Uterus (tissue), 4 donors: ENCODE results near the gene CBLIF. TPM values are rescaled to one million over a fixed set of nuclear protein-coding genes. Genes with fewer than 3 reads are reported as not detected.

ENCODE experiments used
- DNase-seq, 2 donors: peaks; one replicate each; pipeline ENCODE4 v3.0.0-alpha.2; 2019 to 2020
- H3K27ac ChIP-seq, 2 donors: fragments of 200-600 bp; sonication (generic); 1 replicate in 1 of 2; 2 replicates in 1 of 2; pipeline ENCODE4 v1.5.1; 2016 to 2018
- H3K27me3 ChIP-seq, 2 donors: fragments of 200-600 bp; sonication (generic); one replicate each; pipeline ENCODE4 v1.5.1; 2018 to 2019; ENCODE audit warnings: control low read depth in 1 of 2
- H3K36me3 ChIP-seq, 2 donors: fragments of 200-600 bp; sonication (generic); one replicate each; pipeline ENCODE4 v1.5.1; 2019; ENCODE audit warnings: control low read depth in 1 of 2
- H3K4me1 ChIP-seq, 2 donors: fragments of 200-600 bp; sonication (generic); one replicate each; pipeline ENCODE4 v1.5.1; 2018 to 2019; ENCODE audit warnings: control low read depth in 1 of 2
- H3K4me3 ChIP-seq, 2 donors: fragments of 200-600 bp; sonication (generic); 1 replicate in 1 of 2; 2 replicates in 1 of 2; pipeline ENCODE4 v1.5.1; 2018 to 2019; ENCODE audit warnings: mild to moderate bottlenecking in 1 of 2
- H3K9me3 ChIP-seq, 2 donors: fragments of 200-600 bp; sonication (generic); one replicate each; pipeline ENCODE4 v1.5.1; 2019; ENCODE audit warnings: control low read depth in 1 of 2
- POLR2A ChIP-seq, 2 donors: fragments of 450-650 bp; IDR thresholded peaks; one replicate each; pipeline ENCODE4 v1.6.1; 2016; ENCODE audit warnings: antibody characterized with exemption in 2 of 2, mild to moderate bottlenecking in 1 of 2, moderate library complexity in 1 of 2
- intact Hi-C: fragments of 100-400 bp; cut with DNase I; formaldehyde crosslinking; loops from one replicate; pipeline ENCODE4 v1.15.1; 2023; ENCODE audit warnings: low total_unique reads
- total RNA-seq, 4 donors: library from RNA; depleted of rRNA in 3 of 4; stranded (reverse); fragments of >200 nt in 3 of 4; gene quantifications; one replicate each; pipeline versions ENCODE4 v1.1.0 to v1.2.4, GENCODE V29; 2014 to 2023
- TF ChIP-seq, protein P1 (sequence below), 4 experiments: fragments of 200-600 bp in 2 of 4; fragments of 450-650 bp in 2 of 4; sonication (generic) in 2 of 4; IDR thresholded peaks; one replicate each; pipeline ENCODE4 v1.5.1; 2016 to 2019; ENCODE audit warnings: antibody characterized with exemption in 4 of 4, mild to moderate bottlenecking in 2 of 4, moderate library complexity in 1 of 4
- donor health status: DM: yes; HTN: yes; CAD: no.

The CBLIF gene
- total RNA-seq, 4 donors from 2014 or later: not detected

DNA sequence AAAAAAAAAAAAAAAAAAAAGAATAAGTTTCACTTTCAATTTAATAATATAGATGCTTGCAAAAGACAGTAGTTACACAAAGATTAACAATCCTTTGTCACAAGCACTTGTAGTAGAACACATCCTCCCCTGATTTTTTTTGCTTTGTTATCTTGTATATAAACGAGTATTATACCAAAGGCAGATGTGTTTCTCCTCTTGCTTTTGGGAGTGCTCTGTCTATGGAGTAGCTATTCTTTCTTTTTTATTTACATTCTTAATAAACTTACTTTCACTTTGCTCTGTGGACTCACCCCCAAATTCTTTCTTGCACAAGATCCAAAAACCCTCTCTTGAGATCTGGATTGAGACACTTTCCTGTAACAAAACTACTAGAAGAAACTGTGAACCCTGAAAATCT, 31.3 kb downstream of the CBLIF start:
- no peak for TF ChIP-seq POLR2A (IDR thresholded peaks at IDR 0.05)
- TF ChIP-seq, protein P1, sequence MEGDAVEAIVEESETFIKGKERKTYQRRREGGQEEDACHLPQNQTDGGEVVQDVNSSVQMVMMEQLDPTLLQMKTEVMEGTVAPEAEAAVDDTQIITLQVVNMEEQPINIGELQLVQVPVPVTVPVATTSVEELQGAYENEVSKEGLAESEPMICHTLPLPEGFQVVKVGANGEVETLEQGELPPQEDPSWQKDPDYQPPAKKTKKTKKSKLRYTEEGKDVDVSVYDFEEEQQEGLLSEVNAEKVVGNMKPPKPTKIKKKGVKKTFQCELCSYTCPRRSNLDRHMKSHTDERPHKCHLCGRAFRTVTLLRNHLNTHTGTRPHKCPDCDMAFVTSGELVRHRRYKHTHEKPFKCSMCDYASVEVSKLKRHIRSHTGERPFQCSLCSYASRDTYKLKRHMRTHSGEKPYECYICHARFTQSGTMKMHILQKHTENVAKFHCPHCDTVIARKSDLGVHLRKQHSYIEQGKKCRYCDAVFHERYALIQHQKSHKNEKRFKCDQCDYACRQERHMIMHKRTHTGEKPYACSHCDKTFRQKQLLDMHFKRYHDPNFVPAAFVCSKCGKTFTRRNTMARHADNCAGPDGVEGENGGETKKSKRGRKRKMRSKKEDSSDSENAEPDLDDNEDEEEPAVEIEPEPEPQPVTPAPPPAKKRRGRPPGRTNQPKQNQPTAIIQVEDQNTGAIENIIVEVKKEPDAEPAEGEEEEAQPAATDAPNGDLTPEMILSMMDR (IDR thresholded peaks at IDR 0.05): no peak
- Histone ChIP-seq H3K4me3 (no peak overlapping the region), H3K27ac (no peak overlapping the region), H3K27me3 (no peaks in the 10 kb centered on the region), H3K4me1 (no peaks in the 10 kb centered on the region), H3K9me3 (no peaks in the 10 kb centered on the region), H3K36me3 (no peaks in the 10 kb centered on the region)
- intact Hi-C loops: no loop called here
- DNase-seq: no peak

DNA sequence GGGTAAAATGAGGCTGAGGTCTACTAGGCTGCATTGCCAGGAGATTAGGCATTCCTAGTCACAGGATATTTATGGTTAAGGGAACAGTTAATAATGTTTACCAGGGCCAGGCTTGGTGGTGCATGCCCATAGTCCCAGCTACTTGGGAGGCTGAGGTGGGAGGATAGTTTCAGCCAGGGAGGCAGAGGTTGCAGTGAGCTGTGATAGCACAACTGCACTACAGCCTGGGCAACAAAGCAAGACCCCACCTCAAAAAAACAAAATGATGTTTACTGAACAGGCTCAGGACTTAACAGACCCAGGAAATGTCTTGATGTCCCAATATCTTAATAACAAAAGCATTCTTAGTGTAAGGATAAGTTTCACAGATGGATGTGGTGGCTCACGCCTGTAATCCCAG, 31.9 kb downstream of the CBLIF start:
- Histone ChIP-seq H3K27ac (no peak overlapping the region), H3K9me3 (no peaks in the 10 kb centered on the region), H3K4me1 (no peaks in the 10 kb centered on the region), H3K36me3 (no peaks in the 10 kb centered on the region), H3K4me3 (no peak overlapping the region), H3K27me3 (no peaks in the 10 kb centered on the region)
- intact Hi-C loops: no loop called here
- no peak for TF ChIP-seq POLR2A (IDR thresholded peaks at IDR 0.05)
- TF ChIP-seq, protein P1 (IDR thresholded peaks at IDR 0.05): no peak
- no peak for DNase-seq

DNA sequence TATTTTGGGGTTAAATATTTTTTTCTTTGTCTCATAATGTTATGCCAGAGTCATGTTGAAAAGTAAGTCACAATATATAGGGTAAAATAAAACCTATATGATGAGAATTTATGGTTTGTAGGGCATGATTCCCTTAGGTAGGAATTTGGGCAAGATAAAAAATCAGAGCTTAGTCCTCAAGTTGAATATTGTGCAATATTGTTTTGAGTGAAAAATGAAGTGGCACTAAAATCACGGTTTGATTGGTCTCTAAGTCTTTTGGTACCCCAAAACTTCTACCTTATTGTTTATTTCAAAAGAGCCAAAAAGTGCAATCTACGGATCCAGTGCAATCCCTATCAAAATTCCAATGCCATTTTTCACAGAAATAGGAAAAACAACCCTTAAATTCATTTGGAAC, 33.1 kb downstream of the CBLIF start:
- Histone ChIP-seq H3K4me1 (no peaks in the 10 kb centered on the region), H3K9me3 (no peaks in the 10 kb centered on the region), H3K27me3 (no peaks in the 10 kb centered on the region), H3K36me3 (no peaks in the 10 kb centered on the region), H3K27ac (no peak overlapping the region), H3K4me3 (no peak overlapping the region)
- no peak for DNase-seq
- intact Hi-C loops: no loop called here
- no peak for TF ChIP-seq POLR2A (IDR thresholded peaks at IDR 0.05)
- TF ChIP-seq, protein P1 (IDR thresholded peaks at IDR 0.05): no peak

DNA sequence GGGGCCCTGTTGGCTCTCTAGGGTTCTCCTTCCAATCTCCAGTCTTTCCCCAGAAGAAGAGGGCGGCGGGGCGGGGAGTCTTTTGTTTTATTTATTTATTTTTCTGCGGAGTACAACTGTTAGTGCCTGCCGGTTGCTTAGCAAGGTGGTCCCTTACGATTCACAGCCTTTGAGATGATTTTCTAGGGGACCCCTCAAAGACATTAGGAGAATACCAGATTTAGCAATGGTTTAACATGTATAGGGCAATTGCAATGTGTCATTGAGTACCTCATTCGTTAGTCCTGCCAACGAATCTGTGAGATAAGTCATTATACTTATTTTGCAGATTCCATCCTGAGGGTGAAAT, 34.4 kb downstream of the CBLIF start:
- Histone ChIP-seq H3K9me3 (no peaks in the 10 kb centered on the region), H3K27ac (peak overlapping the region; percentile 84 to 88), H3K4me1 (no peaks in the 10 kb centered on the region), H3K4me3 (peak overlapping the region; percentile 69 to 81), H3K36me3 (no peaks in the 10 kb centered on the region), H3K27me3 (no peaks in the 10 kb centered on the region)
- TF ChIP-seq, protein P1 (IDR thresholded peaks at IDR 0.05): no peak
- TF ChIP-seq POLR2A (IDR thresholded peaks at IDR 0.05): no peak
- DNase-seq: no peak
- intact Hi-C loops: no loop called here

DNA sequence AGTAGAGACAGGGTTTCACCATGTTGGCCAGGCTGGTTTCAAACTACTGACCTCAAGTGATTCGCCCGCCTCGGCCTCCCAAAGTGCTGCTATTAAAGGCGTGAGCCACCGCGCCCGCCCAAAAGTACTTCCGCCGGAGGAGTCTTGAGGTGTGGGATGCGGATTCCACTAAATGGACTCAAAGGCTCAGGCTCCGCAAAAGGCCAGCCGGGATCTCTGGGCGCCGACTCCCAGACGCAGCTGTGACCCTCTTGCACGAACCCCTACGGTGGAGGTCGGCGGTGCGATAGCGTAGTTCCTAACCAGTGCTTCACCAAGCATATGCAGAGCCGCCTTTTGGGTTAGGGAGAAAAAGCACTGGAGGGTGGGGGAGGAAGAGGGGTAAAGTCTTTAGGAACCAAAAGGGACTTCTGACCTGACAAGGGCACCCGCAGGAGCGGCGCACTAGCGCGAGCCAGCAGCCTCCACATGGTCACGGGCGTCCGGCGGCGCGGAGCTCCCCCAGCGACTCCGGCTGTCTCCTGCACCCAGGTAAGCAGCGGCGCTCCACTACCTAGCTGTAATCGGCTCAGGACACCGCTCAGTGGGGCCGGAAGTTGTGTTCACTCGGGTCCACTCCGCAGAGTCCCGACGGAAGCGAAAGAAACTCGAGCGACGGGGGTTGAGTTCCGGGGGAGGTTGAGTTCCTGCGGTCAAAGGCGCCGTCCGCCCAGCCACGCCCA, 34.9 kb downstream of the CBLIF start, which contains the start of gene MRPL16:
Gene MRPL16 (minus strand): TSS at position 590 of the 722 bp plus-strand sequence. CDS start 120 bp downstream, at position 470.
- Histone ChIP-seq H3K4me1 (no peaks in the 10 kb centered on the region), H3K4me3 (peak within 1 kb of the TSS; percentile 69 to 81), H3K27me3 (no peaks in the 10 kb centered on the region), H3K36me3 (no peaks in the 10 kb centered on the region), H3K9me3 (no peaks in the 10 kb centered on the region), H3K27ac (peak within 1 kb of the TSS; percentile 84 to 88)
- intact Hi-C loops: no loop called here
- peak in 1 of 2 donors; percentile 44 for TF ChIP-seq POLR2A (IDR thresholded peaks at IDR 0.05)
- TF ChIP-seq, protein P1 (IDR thresholded peaks at IDR 0.05): peak in 3 of 4 experiments; percentile 7 to 24 (median 13)
- peak; percentile 85 to 86 for DNase-seq
